Endothelial cell (in vitro differentiated cells): ENCODE data around the gene TMTC1. TPM values are rescaled to one million over a fixed set of nuclear protein-coding genes. Genes with fewer than 3 reads are reported as not detected.

Experiments used
- DNase-seq: peaks from one replicate; pipeline ENCODE4 v3.0.0; 2021; ENCODE audit warnings: low spot score
- H3K27ac Mint-ChIP-seq: one replicate; pipeline ENCODE4 v1.8.0; 2021; ENCODE audit warnings: mixed read lengths, inconsistent platforms; ENCODE audit not compliant: unreplicated experiment
- H3K27me3 Mint-ChIP-seq: one replicate; pipeline ENCODE4 v1.8.0; 2021; ENCODE audit warnings: mild to moderate bottlenecking, moderate library complexity, mixed read lengths, inconsistent platforms; ENCODE audit not compliant: unreplicated experiment
- H3K36me3 Mint-ChIP-seq: one replicate; pipeline ENCODE4 v1.8.0; 2021; ENCODE audit warnings: mild to moderate bottlenecking, low read depth, mixed read lengths, inconsistent platforms; ENCODE audit not compliant: unreplicated experiment
- H3K4me1 Mint-ChIP-seq: one replicate; pipeline ENCODE4 v1.8.0; 2021; ENCODE audit warnings: mild to moderate bottlenecking, mixed read lengths, inconsistent platforms; ENCODE audit not compliant: unreplicated experiment
- H3K4me3 Mint-ChIP-seq: one replicate; pipeline ENCODE4 v1.8.0; 2021; ENCODE audit warnings: mild to moderate bottlenecking, mixed read lengths, inconsistent platforms; ENCODE audit not compliant: unreplicated experiment
- H3K9me3 Mint-ChIP-seq: one replicate; pipeline ENCODE4 v1.8.0; 2021; ENCODE audit warnings: mixed read lengths, inconsistent platforms; ENCODE audit not compliant: unreplicated experiment
- CTCF ChIP-seq: fragments of 200-600 bp; sonication (generic); IDR thresholded peaks from one replicate; pipeline ENCODE4 v1.5.0; 2021; ENCODE audit warnings: antibody characterized with exemption; ENCODE audit not compliant: unreplicated experiment
- total RNA-seq: library from RNA; stranded (reverse); fragmentation: NEBNext Ultra II Directional; extraction: Animal tissue kit (Norgen Biotek cat#: 25700); gene quantifications from one replicate; pipeline ENCODE4 v1.2.1, GENCODE V29; 2021; ENCODE audit not compliant: unreplicated experiment

The TMTC1 gene
- total RNA-seq, 1 donor from 2014 or later: 0.95 TPM

GRCh38 chr12:29732191-29732590 is 51.6 kb downstream of the TMTC1 start:
- Mint-ChIP-seq H3K27me3 (peaks cover 1% of the 10 kb centered on the region), H3K36me3 (no peaks in the 10 kb centered on the region), H3K27ac (no peak overlapping the region), H3K4me1 (peaks cover 3% of the 10 kb centered on the region), H3K4me3 (no peak overlapping the region), H3K9me3 (no peaks in the 10 kb centered on the region)
- no peak for DNase-seq
- no peak for TF ChIP-seq CTCF

- TF ChIP-seq CTCF: no peak
- DNase-seq: no peak
- H3K36me3 Mint-ChIP-seq: no peaks in the 10 kb centered on the region
- H3K27me3 Mint-ChIP-seq: peaks cover 1% of the 10 kb centered on the region
- H3K4me3 Mint-ChIP-seq: no peak overlapping the region
- H3K9me3 Mint-ChIP-seq: no peaks in the 10 kb centered on the region
- H3K4me1 Mint-ChIP-seq: peaks cover 3% of the 10 kb centered on the region
- no peak overlapping the region for H3K27ac Mint-ChIP-seq
Measured at GRCh38 chr12:29731591-29731990, 52.2 kb downstream of the TMTC1 start.

GRCh38 chr12:29730481-29730880 is 53.3 kb downstream of the TMTC1 start:
- TF ChIP-seq CTCF: no peak
- DNase-seq: no peak
- Mint-ChIP-seq H3K9me3 (no peaks in the 10 kb centered on the region), H3K4me3 (no peak overlapping the region), H3K27me3 (peaks cover 1% of the 10 kb centered on the region), H3K36me3 (no peaks in the 10 kb centered on the region), H3K4me1 (peaks cover 3% of the 10 kb centered on the region), H3K27ac (no peak overlapping the region)

DNA sequence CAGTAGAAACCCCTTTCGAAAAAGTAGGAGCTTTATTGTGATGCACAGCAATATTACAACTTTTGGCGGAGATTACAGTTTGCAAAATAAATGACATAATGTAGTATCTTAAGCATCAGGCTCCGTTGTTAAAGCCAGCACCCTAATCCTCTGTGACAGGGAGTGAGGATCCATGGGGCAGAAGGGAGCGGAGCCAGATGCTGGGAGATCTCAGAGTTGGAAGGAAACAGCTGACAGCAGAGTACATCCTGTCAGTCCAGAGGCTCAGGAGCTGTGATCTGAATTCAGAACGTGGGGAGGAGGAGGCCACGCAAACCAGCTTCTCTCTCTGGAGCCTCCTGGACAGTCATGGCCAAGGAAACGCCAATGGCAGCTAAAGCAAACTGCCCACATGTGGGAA is 55.7 kb downstream of the TMTC1 start:
- no peak for TF ChIP-seq CTCF
- Mint-ChIP-seq H3K9me3 (no peaks in the 10 kb centered on the region), H3K4me1 (peaks cover 3% of the 10 kb centered on the region), H3K4me3 (no peak overlapping the region), H3K27me3 (peaks cover 1% of the 10 kb centered on the region), H3K36me3 (no peaks in the 10 kb centered on the region), H3K27ac (no peak overlapping the region)
- no peak for DNase-seq

- H3K36me3 Mint-ChIP-seq: no peaks in the 10 kb centered on the region
- no peak for DNase-seq
- H3K4me1 Mint-ChIP-seq: no peaks in the 10 kb centered on the region
- no peaks in the 10 kb centered on the region for H3K27me3 Mint-ChIP-seq
- no peak overlapping the region for H3K27ac Mint-ChIP-seq
- no peaks in the 10 kb centered on the region for H3K9me3 Mint-ChIP-seq
- no peak overlapping the region for H3K4me3 Mint-ChIP-seq
- TF ChIP-seq CTCF: no peak
Measured at GRCh38 chr12:29726741-29727348, 56.9 kb downstream of the TMTC1 start.
